LNCaP clone FGC (cell line): ENCODE results near the gene KCNK2.

ENCODE experiments used
- DNase-seq: peaks from one replicate; pipeline ENCODE4 v3.0.0-alpha.2; 2011; ENCODE audit warnings: low read depth
- H3K4me3 ChIP-seq: 2 replicates; pipeline ENCODE4 v1.5.1; 2011; ENCODE audit warnings: mild to moderate bottlenecking, low read depth, low read length, control low read depth
- TF ChIP-seq, protein P1 (sequence below): IDR thresholded peaks from 2 replicates; pipeline ENCODE4 v1.5.1; 2012; ENCODE audit warnings: mild to moderate bottlenecking; ENCODE audit not compliant: control insufficient read depth, insufficient read depth; ENCODE audit errors: extremely low read depth

The KCNK2 gene

DNA sequence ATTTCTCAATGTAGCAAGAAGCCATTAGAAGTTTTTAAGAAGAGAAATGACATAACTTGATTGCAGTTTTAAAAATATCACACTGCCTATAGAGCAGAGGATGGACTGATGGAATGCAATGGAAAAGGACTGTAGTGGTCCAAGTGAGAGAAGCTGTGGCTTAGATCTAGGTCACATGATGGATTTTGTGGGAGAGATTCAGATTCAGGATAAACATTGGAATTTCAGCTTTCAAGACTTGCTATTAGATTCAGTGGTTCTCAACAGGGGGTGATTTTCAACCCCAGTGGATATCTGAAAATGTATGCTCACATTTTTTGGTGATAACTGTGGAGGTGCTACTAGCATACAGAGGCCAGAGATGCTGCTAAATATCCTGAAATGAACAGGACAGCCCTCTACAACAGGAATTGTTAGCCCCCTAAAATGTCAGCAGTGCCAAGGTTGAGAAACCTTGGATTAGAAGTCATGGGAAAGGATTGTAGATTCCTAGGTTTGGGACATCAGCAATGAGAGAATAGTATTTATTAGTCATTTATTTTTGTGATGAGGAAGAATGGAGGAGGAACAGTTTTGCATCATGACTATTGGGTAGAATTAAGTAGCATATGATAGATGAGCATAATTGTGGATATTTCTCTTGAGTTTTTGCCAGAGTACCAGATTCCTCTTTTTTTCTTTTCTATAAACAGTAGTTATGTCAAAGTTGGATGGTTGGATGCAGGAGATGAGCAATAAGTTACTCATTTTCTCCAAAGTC, 30.1 kb upstream of the KCNK2 start:
- TF ChIP-seq, protein P1, sequence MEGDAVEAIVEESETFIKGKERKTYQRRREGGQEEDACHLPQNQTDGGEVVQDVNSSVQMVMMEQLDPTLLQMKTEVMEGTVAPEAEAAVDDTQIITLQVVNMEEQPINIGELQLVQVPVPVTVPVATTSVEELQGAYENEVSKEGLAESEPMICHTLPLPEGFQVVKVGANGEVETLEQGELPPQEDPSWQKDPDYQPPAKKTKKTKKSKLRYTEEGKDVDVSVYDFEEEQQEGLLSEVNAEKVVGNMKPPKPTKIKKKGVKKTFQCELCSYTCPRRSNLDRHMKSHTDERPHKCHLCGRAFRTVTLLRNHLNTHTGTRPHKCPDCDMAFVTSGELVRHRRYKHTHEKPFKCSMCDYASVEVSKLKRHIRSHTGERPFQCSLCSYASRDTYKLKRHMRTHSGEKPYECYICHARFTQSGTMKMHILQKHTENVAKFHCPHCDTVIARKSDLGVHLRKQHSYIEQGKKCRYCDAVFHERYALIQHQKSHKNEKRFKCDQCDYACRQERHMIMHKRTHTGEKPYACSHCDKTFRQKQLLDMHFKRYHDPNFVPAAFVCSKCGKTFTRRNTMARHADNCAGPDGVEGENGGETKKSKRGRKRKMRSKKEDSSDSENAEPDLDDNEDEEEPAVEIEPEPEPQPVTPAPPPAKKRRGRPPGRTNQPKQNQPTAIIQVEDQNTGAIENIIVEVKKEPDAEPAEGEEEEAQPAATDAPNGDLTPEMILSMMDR = no peak
- no peak for DNase-seq
- H3K4me3 ChIP-seq = no peak overlapping the region

DNA sequence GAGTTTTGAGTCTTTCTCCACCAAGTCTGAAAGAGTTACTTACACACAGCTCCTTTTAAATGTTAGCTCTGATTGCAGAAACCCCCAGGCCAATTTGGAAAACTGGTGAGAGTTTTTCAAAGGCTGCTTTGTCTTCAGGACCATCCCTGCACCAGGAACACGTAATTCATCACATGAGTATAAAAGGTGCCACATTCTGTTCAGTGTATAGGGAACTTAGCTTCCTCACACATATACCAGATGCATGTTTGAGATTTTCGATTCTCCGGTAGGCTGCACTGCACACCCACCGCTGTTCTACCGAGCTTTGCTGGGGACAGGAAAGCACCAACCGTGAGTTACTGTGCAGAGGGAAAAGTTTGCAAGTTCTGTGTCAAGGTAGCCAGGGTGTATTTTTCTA, 28.3 kb upstream of the KCNK2 start:
- no peak for DNase-seq
- TF ChIP-seq, protein P1 = no peak
- no peak overlapping the region for H3K4me3 ChIP-seq

DNA sequence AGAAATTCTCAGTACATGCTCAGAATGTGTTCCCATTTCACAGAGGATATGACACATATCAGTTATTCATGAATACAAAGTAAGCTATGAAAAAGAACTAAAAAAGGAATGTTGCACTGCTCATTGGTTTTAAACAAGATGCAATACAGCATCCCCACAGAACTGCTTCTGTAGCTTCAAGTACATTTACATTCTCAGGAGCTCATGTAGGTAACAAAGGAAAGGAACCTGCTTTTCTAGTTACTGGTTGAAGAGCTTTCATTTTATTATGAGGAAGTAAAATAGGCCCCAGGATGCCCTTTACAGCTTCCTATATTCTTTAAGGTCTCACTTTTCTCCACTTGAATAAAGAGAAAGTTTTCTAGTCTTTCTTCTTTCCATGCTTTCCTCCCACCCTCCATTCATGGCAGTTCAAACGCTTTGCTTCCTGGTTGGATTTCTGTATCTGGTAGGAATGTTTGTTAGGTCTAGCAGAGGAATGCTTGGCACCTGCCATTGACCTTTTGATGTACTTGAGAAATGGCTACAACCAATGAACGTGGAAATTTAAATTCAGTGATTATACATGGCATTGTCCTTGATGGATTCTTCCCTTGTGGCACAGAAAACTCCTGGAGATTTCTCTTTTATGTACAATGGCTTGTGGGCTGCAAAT, 27.1 kb upstream of the KCNK2 start:
- TF ChIP-seq, protein P1 = no peak
- H3K4me3 ChIP-seq = no peak overlapping the region
- no peak for DNase-seq

DNA sequence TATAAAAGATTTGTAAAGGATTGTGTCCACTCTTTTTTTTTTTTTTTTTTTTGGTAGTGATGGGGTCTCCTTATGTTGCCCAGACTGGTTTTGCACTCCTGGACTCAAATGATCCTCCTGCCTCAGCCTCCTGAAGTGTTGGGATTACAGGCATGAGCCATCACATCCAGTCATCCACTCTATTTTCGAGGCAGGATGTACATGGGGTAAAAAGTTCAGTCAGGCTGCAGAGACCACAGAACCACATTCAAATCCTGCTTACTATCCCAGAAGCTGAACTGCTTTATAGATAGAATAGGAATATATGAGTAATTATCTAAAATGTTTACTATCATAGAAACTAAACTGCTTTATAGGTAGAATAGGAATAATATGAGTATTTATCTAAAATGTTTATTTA, 26.0 kb upstream of the KCNK2 start:
- TF ChIP-seq, protein P1 = no peak
- DNase-seq = no peak

DNA sequence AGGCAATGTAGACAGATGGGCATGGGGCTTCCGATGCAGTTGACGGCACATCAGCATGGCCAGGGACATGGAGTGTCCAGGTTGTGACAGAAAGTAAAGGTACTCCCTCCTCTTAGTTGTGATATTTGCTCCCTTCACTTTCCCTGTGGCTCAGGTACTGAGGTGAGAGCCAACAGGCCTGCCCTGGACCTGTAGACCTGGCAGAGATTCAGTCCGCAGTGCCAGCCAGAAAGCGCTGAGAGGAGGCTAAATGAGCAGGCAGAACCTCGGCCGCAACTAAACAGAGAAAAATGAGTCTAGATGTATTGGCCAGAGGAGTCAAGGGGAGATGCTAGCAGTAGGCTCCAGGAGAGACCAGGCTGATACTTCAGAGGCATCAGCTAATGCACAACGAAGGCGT, 22.6 kb upstream of the KCNK2 start:
- DNase-seq = no peak
- TF ChIP-seq, protein P1 = no peak
- H3K4me3 ChIP-seq = no peak overlapping the region

More for the DNA sequence above, 26.0 kb upstream of the KCNK2 start:
- H3K4me3 ChIP-seq = no peak overlapping the region

DNA sequence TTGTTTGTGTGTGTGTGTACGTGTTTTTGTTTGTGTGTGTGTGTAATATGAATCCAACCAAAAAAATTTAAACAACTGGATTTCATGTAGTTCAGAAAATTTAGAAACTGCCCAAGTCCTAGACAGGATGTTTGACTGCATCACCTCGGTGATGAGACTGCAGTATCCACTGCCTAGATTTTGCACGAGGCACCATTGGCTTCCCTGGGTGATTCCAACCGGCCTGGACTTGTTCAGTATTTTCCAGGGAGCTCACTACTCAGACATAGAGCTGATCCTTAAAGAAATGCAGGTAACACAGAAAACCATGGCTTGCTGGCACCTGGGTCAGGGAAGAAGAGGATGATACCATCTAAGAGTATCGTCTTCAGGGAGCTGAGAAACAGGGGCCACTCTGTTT, 18.2 kb upstream of the KCNK2 start:
- DNase-seq = no peak
- H3K4me3 ChIP-seq = no peak overlapping the region
- TF ChIP-seq, protein P1 = no peak
